T-helper 2 cell treated with Interferon-gamma antibody and Interleukin-4, amounts not matched to agents 100 ng/mL and 5 ng/mL, for 36 hours (primary cell): Measurements from ENCODE around the gene PDE4D. TPM values are rescaled to one million over a fixed set of nuclear protein-coding genes. Genes with fewer than 3 reads are reported as not detected.
"Not testable (repeated sequence)": the region's sequence is repeated elsewhere in the genome, so short reads cannot be mapped to it uniquely, and the experiment has no call there.

Experiments
- intact Hi-C: fragments of 100-400 bp; cut with micrococcal nuclease; formaldehyde crosslinking; loops from one replicate; pipeline ENCODE4 v1.15.1; 2023
- total RNA-seq: library from RNA; stranded (reverse); gene quantifications from 2 replicates; pipeline ENCODE4 v1.2.3, GENCODE V29; 2022

Gene PDE4D
- total RNA-seq, 1 donor from 2014 or later: 60.2 TPM

DNA sequence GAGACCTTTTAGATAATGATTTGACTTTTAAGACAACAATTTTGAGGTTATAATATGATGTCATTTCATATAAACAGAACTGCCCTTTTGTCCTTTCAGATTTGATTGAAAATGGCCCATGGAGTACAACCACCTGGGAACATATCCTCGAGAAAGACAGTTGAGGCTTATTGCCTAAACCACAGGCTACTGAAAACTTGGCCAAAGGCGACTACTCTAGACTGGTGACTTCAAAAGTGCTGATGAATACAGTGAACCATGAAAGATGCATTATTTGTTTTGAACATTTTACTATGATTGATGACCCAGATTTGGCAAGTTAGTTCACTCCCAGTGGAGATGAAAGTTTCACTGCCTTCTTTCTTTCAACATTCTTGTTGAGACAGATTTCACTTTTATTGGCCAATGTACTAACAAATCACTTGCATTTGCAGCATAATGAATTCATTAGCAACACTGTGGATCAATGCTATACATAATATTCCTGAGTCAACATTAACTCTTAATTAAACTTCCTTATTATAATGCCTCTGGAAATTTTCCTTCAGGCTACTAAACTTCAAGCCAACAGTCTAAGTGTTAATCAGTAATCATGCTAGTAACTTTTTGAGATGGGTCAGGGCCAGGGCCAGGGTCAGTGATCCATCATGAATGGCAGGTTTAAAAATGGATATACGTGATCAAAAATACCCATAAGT, 830.4 kb downstream of the PDE4D start:
- intact Hi-C loops: no loop called here

DNA sequence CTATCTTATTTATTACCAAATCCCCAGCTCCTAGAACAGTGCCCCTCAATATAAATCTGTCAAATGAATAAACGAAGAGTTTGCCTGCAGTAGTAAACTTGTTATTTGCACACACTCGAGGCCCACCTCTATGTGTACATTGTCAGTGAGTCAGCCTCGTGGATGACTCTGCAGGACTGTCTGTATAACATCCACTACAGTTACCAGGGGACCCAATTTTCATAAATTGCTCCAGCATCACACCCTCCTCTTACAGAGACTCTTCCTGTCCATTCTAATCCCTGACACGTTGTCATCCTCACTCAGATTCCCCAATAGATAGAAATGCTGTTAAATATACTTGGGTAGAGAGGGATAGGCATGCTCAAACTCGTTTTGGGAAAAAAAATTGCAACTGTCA, 832.1 kb downstream of the PDE4D start:
- intact Hi-C loops: no loop called here

DNA sequence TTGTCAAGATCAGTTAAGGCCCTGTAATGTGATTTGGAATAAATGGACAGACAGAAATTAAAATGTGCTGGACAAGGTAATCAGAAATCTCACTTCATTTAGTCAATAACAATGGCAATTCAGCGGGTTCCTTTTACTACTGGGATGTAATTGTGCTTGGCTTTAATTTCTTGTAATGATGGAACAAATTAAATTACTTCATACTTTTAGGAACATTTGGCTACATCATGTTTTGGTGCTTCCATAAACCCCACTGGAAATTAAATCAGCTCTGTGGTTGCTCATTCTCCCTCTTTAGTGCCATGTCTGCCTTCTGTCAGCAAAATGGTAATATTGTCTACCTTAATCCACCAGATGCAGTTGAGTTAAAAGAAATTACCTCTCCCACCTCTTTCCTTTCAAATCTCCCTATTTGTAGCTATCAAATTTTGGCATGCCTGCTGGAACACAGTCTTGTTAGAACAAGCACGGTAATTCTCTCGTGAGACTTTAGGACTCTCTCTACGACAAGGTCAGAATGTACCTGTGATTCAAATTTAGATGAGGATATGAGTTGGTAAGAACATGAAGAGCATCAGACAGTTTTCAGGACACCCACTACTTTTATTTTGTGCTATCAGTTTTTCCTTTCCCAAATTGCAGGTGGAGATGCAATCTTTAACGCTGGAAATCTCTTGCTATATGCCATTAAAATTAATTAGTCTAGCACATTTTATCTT, 834.4 kb downstream of the PDE4D start:
- intact Hi-C loops: no loop called here

DNA sequence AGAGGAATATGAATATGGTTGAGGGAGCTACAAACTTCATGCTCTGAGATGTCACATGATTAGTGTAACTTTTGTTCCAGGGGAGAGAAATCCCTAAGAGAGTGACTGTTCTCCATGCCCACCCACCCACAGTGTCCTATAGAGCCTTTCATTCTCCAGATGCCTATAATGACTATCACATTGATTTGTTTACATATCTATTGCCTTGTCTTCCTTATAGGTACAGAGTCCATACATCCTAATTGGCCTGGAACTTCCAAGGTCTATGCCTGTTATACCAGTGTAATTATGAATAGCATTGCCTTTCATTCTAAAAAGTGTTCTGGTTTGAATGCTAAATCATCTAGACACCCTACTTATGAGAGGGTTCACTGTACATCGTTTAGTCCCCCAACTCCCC, 835.3 kb downstream of the PDE4D start:
- intact Hi-C loops: no loop called here

DNA sequence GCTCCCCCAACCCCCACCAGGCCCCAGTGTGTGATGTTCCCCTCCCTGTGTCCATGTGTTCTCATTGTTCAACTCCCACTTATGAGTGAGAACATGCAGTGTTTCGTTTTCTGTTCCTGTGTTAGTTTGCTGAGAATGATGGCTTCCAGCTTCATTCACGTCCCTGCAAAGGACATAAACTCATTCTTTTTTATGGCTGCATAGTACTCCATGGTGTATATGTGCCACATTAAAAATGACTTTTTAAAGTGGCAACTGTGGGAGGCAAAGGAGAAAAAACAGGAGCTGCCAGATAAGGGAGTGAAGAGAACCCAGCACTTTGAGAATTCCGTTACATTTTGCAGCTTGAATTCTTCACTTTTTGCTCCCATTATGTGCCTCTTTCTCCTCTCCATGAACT, 836.9 kb downstream of the PDE4D start:
- intact Hi-C loops: not testable (repeated sequence)

DNA sequence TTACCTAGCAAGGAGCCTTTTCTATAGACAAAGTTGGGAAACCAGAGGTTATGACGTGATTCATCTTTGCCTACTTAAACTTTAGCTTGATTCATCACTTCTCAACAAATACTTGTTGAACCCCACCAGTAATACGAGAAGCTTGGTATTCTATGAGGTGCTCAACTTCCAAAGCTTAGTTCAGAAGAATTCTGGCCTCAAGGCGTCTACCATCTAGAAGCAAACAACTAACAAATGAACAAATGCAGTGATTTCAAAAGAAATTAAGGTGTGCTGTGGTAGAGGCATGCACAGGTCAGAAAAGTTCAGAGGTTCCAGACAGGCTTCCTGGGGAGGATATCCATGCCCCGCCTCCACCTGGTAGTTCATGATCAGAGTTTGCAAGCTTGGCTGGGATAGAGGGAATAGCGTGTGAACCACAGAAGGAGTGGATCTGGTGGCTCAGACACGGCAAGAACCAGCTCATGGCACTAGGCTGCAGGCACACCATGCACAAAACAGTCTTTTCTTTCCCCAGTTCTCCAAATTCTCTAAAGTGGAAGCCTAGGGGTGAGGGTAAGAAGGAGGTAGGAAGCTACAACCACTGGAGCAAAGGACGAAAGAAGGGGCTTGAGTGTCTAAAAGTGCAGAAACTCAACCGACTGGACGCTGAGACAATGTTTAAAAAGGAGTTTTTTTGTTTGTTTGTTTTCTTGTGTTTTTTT, 837.6 kb downstream of the PDE4D start:
- intact Hi-C loops: no loop called here

DNA sequence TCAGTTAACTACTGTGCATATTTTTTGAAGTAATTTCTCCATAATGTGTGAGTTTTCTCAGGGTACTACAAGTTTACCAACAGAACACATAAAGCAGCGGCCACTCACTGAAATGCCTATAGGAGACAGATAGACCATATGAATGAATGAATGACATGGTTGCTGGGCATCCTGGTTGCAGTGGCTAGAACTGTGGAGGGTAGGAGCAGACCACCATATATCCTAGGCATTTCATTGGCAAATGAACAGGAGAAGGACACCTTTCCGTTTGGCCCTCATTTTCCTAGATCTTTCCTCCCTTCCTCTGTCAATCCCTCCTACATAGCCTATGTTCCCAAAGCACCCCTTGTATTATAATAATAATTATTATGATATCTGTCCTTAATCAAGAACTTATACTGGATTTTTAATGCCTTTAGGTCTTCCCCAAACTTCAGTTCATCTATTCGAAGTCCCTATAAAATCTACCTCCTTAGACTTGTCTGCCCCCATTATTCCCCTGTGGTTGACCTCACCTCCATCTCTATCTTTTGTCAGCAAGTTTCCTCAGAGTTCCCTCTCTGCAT, 838.5 kb downstream of the PDE4D start:
- intact Hi-C loops: no loop called here

DNA sequence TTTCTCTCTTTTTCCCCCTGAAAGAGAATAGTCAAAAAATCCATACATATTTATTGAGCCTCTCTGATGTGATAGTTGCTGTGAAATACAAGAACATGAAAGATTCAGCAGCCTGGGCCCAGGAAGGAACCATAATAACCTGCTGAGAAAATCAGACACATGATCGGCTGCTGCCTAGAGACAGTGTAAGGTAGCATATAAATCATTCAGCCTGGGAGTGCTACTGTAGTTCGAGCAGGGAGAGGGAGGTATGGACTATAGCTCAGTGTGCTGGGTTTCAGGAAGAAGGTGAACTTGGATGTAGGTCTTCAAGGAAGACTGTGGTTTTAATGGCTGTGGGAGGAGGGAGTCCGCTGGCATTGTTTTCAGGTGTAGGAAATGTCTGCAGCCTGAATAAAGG, 841.6 kb downstream of the PDE4D start:
- intact Hi-C loops: no loop called here

DNA sequence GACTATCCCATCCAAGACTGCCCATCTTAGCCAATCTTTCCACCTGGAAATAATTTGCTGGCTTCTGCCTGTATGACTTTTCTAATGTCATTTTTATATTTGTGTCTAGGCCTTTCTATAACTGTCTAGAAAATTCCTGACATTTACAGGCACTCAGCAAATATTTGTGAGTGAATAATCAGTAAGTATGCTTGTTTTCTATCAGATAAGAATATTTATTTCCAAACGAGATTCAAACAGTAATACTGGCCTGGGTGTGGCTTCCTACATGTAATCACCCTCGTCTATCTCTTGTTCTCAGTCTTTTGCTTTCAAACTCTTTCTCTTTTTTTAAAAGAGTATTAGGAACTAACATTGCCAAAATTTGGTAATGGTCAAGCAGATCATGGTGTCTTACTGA, 844.4 kb downstream of the PDE4D start:
- intact Hi-C loops: no loop called here

DNA sequence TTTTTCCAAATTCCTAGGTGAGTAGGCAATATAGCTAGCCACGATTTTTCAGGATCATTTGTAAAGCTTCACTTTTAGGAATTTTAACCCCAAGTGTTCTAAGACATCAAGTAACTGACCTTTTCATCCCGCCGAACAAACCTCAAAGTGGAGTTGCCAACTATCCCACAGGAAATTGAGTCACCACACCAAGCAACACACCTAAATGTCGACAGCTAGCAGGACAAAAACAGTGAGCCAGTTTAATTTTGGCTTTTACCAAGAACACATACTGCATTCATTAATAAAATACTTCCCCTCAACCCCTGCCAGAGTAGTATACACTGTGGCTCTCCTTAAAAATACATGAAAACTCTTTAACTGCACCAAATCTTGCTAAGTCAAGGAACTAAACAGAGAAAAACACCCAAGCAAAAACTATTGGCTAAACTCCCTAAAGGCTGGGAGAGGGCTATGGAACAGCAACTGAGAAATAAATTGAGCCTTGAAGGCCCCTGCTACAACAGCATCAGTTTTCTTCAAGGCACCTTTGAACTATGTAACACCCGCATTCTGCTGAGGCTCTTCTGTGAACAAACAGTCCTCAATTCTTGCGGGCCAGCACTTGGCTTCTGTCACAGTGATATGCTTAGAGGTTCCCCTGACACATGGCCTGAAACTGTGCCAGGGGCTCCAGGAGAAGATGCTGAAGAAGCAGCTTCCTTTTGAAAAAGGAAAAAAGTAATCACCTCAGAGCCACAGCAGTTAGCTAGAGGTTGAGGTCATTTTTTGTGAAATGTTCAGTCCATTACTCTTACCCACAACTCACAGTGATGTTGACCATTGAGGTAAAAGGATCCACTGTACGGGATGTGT, 851.1 kb downstream of the PDE4D start:
- intact Hi-C loops: no loop called here

DNA sequence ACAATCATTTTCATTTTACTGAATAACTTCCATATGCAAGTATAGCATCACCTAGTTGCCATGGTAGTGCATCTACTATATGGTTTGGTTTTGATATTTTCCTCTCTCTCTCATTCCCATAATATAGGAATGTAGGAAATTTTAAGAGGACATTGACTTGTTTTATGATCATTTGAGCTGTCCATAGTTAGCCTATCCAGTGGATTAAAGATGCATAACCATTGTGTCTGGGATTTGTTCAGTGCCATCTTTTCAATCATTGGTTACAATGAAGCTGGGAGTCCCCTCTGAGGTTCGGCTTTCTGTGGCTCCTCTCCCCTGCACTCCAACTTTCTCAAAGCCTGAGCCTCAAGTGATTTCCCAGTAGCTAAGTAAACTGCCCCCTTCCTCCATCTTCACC, 852.2 kb downstream of the PDE4D start:
- intact Hi-C loops: no loop called here

DNA sequence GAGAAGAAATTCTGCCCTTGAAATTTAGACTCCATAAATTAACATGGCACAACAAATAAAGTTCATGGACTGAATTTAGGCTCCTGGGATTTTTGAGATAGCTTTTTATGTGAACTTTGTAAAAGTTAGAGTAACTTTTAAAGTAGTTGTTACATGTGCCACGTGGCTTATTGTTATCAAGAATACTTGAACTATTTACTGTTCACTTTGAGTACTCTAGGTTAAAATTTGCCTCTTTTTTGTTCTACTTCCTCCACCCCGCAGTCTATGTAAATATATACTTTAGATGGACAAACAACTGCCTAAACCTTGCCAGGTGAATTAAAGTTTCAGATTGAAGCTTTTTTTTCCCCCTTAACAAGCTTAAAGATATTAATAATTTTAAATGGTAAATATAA, 852.7 kb downstream of the PDE4D start:
- intact Hi-C loops: no loop called here

DNA sequence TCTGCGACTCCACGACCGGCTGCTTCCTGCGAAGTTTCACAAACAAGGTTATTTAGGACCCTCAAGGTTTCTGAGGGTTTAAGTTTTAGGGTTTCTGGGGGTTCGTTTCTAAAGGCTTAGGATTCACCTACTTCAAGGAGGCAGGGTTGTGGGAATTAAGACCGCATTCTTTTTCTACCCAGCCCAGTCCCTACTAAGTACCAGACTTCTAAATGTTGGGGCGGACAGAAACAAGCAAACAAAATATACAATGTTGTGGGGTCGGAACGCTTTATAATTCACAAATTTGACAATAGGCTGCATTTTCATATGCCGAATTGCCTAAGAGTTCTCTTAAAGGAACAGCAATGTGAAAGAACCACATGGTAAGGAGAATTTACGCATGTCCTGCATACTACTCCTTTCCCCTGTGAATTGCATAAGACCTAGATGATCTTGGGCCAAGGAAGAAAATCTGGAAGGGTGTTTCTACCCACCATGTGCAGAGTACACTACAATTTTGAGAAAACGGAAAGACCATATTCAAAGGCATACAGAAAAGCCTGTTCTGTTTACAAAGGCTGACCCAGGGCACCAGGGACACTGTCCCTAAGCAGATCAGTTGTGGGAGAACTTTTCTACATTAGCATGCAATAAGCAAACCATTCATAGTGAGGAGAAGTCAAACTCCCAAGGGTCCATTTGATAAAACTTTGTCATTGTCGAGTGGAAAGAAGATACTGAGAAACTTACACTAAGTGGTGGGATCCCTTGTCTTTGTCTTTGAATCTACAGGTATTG, 853.3 kb downstream of the PDE4D start:
- intact Hi-C loops: no loop called here

DNA sequence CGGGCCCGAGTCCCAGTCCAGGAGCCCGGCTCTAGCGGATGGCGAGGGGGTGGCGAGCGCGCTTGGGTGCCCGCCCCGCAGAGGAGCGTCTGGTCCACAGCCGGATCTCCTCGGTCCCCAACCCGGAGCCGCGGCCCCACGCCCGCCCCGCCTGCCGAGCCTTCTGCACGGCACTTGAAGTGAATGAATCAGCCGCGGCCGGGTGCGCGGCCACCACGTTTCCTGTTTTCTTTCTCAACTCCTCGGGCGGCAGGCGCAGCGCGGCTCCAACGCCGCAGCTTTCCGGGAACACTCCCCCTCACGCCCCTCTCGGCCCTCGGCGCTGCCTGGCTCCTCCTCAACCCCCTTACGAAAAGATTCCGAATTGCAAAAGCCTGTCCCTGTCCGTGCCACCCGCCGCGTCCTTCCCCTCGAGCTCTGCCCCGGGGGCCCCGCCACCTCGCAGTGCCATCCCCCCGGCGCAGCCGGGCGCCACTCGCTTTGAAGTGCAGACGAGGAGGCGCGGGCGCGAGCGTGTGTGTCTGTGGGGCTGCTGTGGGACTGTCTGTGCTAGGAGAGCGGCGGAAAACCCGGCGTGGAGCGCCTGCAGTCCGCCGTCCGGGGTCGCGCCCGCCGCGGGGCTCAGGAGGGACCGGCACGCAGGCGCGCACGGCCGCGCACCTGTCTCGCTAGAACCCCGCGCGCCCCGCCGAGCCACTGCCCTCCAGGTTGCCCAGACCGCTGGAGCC, 854.1 kb downstream of the PDE4D start:
- intact Hi-C loops: loop anchor here (1.0 to 5.0 kb wide), 5 partner anchors 54 to 1908 kb away; partner anchors contain the start of genes ERCC8 and NDUFAF2

DNA sequence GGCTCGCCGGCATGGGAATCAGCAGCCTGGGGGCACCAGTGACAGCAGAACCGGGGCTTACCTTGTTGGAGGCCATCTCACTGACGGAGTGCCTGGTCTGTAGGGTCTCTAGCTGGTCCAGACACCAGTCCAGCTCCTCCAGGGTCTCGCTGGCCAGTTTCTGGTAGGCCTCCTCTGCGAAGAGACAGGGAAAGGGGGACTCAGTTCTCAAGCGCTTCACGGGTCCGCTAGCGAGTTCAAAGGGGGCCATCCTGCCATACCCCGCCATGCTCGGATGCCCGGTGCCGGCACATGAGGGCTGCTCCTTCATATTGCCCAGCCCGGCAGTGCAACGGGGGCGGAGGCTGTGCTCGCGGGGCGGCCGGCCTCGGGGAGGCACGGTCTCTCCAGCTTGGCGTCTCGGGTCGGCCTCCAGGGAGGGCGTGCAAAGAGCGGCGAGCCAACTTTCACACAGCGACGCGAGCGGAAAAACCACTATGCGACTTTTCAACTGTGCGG, 854.7 kb downstream of the PDE4D start:
- intact Hi-C loops: loop anchor here (1.0 to 5.0 kb wide), 6 partner anchors 54 to 1908 kb away; partner anchors contain the start of genes ERCC8 and NDUFAF2

DNA sequence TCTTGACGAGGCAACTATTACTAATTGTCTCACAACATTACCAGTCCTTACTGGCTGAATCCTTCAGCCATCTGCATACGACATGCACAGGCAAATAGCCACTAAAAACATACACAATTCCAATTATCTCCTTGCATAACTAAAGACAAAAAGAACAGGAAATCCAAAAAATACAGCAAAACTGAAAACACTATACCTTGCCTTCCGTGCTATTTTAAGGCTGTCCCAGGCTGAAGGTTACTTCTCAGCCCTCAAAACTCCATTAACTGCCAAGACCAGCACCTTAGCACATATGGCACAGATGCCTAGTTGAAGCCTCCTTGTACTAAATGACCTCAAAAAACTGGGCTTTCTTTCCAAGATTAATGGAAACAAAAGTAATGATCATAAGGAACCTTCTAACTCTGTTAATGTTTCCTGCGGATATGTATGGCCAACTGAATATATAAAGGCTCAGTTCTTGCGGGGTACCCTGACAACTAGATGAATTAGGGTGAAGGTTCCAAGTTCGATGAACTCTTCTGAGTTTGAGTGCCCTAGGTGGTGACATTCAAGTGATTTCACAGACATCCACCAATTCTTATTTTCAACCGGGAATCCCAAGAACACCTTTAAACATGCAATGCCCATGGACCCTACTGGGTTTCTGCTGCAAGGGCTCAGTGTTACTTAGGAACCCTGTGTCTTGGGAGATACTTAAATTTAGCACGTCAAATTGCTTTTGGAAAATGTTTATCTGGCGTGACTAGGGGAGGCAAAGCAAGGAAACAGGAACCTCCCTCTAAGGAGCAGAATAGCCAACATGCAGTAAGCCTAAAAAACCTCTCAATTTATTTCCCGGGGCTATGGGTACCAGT, 855.4 kb downstream of the PDE4D start:
- intact Hi-C loops: loop anchor here (1.0 to 5.0 kb wide), 3 partner anchors 123 to 1909 kb away; partner anchors contain the start of genes ERCC8 and NDUFAF2

DNA sequence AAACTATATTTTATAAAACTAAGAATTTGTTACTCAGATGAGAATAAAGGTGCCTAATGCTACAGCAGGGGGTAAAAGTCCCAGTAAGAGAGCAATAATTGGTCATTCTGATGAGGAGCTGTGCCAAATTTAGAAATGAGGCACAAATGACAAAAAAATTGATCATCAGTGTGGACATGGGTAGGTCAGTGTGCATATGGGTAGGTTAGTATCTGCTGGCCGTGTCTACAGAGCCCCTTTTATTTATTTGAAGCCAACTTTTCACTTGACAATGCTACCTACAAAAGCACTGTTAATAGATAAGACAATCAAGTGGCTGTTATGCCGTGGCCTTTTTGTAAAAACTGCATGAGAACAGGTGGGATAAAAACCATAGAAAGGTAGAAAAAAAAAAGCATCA, 856.1 kb downstream of the PDE4D start:
- intact Hi-C loops: loop anchor here (5.0 kb wide), 1 partner anchor 1910 kb away; the partner anchor contains the start of genes ERCC8 and NDUFAF2

DNA sequence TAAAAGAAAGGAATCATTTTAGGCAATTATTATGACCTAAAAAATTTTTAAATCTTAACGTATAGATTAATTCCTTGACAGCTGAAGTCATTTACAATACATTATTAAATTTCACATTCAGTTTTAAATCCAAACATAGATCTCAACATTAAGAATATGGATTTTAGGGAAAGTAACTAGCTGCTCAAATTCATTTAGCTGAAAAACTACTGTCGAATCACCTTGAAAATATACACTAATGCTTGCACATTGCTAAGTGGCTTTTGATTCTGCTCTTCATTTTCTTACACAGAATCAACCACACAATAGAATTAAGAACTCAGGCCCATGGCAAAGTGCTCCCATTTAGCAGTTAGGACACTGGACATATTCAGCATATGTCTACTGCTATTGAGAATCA, 856.5 kb downstream of the PDE4D start:
- intact Hi-C loops: loop anchor here (5.0 kb wide), 1 partner anchor 1910 kb away; the partner anchor contains the start of genes ERCC8 and NDUFAF2
